ENCODE measurements around the gene SDK2. TPM values are rescaled to one million over a fixed set of nuclear protein-coding genes. Genes with fewer than 3 reads are reported as not detected.

SDK2 gene
- total and polyA plus RNA-seq, 2 experiments from 2014 or later, result 0.74 to 5.1 TPM

DNA sequence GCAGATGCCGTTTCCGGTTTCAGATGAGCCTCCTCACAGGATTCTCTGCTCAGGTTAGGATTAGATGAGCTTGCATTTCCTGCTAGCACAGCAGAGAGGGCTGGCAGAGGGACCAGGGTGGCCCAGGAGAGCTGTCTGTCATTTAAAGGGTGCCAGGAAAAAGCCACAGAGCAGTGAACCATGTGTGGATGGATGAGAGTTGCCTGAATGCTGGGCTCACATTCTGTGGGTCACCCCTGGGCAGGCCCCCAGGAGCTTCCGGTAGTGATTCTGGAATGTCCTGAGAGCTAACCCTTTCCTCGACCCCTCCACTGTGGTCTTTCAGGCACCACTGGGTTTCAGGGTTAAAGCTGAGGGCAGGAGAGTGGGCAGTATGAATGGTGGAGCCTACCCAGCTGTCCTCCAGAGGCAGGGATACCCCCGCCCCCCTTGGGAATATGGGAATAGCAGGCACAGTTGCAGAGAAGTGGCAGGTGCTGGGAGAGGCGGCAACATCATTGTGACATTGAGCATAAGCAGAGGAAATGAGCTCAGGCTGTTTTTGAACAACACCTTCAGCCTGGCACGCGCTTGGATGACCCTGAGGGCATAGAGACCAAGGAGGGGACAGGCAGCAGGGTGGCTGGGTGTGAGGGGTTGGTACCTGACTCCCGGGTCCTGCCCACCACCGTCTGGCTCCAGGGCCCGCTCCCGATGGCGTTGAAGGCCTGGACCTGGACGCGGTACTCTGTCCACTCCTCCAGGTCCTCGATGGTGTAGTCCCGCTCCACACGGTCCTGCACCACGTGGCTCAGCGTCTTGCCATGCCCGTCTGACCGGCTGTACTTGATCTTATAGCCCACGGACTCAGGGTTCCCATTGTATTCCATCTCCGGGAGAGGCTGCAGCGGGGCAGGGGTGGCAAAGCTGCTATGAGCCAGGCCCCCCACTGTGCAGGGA lies 249.5 kb downstream of the SDK2 start (continued):
- TF ChIP-seq, protein P1, sequence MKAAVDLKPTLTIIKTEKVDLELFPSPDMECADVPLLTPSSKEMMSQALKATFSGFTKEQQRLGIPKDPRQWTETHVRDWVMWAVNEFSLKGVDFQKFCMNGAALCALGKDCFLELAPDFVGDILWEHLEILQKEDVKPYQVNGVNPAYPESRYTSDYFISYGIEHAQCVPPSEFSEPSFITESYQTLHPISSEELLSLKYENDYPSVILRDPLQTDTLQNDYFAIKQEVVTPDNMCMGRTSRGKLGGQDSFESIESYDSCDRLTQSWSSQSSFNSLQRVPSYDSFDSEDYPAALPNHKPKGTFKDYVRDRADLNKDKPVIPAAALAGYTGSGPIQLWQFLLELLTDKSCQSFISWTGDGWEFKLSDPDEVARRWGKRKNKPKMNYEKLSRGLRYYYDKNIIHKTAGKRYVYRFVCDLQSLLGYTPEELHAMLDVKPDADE (IDR thresholded peaks at IDR 0.05), result no peak
- TF ChIP-seq JUNB (IDR thresholded peaks at IDR 0.05; ENCODE audit: unreplicated experiment), result no peak
- no peak for TF ChIP-seq POLR2AphosphoS5 (IDR thresholded peaks at IDR 0.05; ENCODE audit: low read depth)

DNA sequence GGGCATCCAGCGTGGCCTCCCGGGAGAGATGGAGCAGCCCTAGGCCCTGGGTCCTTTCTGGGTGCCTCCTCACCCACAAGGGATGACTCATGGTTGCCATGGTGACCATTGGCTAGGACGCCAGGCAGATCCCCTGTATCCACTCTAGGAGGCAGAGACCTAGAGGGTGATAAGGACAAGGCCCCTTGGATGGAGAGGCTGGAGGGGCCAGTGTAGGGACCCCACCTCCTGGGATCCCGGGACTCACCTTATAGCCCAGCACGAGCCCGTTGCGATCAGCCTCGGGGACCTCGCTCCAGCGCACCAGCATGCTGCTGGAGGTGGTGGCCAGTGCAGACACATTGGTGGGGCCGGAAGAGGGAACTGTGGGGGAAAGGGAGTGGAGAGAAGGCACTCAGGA lies 250.3 kb downstream of the SDK2 start:
- Histone ChIP-seq H3K4me3 (no peak overlapping the region), H4K20me1 (replicated peaks; ENCODE audit: insufficient read depth) (no peaks in the 10 kb centered on the region), H3K79me2 (replicated peaks; ENCODE audit: insufficient read depth) (no peaks in the 10 kb centered on the region), H3K4me1 (ENCODE audit: insufficient read depth) (no peaks in the 10 kb centered on the region), H3K27ac (ENCODE audit: low read depth) (no peak overlapping the region), H3F3A (replicated peaks; ENCODE audit: low read depth) (no peaks in the 10 kb centered on the region), H2AFZ (no peak overlapping the region), H3K9me2 (ENCODE audit: insufficient read depth) (no peaks in the 10 kb centered on the region), H3K4me2 (no peak overlapping the region), H3K27me3 (ENCODE audit: insufficient read depth) (no peaks in the 10 kb centered on the region), H3K36me3 (ENCODE audit: insufficient read depth) (no peaks in the 10 kb centered on the region)
- Mint-ChIP-seq H3K27ac (no peak overlapping the region), H3K4me1 (no peaks in the 10 kb centered on the region; the same call in 2 of the 3 replicates), H3K36me3 (ENCODE audit: low read depth) (no peaks in the 10 kb centered on the region), H3K9me3 (no peaks in the 10 kb centered on the region), H3K4me3 (no peak overlapping the region), H3K27me3 (ENCODE audit: insufficient read depth, low read depth, poor library complexity) (peaks cover 13% of the 10 kb centered on the region)
- DNase-seq (ENCODE audit: low spot score) (peak; percentile 45), ATAC-seq (peak; percentile 38)
- TF ChIP-seq EZH2 (IDR thresholded peaks at IDR 0.05; ENCODE audit: low read depth, unreplicated experiment) (no peak), ZNF114 (CRISPR knock-in tag; IDR thresholded peaks at IDR 0.05) (no peak), JUNB (IDR thresholded peaks at IDR 0.05; ENCODE audit: unreplicated experiment) (no peak), EZH2phosphoT487 (IDR thresholded peaks at IDR 0.05; ENCODE audit: unreplicated experiment) (no peak), POLR2AphosphoS5 (IDR thresholded peaks at IDR 0.05; ENCODE audit: low read depth) (no peak), ZNF331 (CRISPR knock-in tag; IDR thresholded peaks at IDR 0.05; ENCODE audit: low read depth) (no peak), CREB1 (CRISPR knock-in tag; IDR thresholded peaks at IDR 0.05; ENCODE audit: low read depth) (no peak), NANOG (IDR thresholded peaks at IDR 0.05; ENCODE audit: borderline replicate concordance) (no peak)
- TF ChIP-seq, protein P2, sequence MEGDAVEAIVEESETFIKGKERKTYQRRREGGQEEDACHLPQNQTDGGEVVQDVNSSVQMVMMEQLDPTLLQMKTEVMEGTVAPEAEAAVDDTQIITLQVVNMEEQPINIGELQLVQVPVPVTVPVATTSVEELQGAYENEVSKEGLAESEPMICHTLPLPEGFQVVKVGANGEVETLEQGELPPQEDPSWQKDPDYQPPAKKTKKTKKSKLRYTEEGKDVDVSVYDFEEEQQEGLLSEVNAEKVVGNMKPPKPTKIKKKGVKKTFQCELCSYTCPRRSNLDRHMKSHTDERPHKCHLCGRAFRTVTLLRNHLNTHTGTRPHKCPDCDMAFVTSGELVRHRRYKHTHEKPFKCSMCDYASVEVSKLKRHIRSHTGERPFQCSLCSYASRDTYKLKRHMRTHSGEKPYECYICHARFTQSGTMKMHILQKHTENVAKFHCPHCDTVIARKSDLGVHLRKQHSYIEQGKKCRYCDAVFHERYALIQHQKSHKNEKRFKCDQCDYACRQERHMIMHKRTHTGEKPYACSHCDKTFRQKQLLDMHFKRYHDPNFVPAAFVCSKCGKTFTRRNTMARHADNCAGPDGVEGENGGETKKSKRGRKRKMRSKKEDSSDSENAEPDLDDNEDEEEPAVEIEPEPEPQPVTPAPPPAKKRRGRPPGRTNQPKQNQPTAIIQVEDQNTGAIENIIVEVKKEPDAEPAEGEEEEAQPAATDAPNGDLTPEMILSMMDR (conservative IDR thresholded peaks at IDR 0.05; ENCODE audit: low read depth in 2 of 2), result no peak
- TF ChIP-seq, protein P3, sequence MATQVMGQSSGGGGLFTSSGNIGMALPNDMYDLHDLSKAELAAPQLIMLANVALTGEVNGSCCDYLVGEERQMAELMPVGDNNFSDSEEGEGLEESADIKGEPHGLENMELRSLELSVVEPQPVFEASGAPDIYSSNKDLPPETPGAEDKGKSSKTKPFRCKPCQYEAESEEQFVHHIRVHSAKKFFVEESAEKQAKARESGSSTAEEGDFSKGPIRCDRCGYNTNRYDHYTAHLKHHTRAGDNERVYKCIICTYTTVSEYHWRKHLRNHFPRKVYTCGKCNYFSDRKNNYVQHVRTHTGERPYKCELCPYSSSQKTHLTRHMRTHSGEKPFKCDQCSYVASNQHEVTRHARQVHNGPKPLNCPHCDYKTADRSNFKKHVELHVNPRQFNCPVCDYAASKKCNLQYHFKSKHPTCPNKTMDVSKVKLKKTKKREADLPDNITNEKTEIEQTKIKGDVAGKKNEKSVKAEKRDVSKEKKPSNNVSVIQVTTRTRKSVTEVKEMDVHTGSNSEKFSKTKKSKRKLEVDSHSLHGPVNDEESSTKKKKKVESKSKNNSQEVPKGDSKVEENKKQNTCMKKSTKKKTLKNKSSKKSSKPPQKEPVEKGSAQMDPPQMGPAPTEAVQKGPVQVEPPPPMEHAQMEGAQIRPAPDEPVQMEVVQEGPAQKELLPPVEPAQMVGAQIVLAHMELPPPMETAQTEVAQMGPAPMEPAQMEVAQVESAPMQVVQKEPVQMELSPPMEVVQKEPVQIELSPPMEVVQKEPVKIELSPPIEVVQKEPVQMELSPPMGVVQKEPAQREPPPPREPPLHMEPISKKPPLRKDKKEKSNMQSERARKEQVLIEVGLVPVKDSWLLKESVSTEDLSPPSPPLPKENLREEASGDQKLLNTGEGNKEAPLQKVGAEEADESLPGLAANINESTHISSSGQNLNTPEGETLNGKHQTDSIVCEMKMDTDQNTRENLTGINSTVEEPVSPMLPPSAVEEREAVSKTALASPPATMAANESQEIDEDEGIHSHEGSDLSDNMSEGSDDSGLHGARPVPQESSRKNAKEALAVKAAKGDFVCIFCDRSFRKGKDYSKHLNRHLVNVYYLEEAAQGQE (IDR thresholded peaks at IDR 0.05; ENCODE audit: unreplicated experiment), result no peak
